ENCODE data around the gene FFAR3. TPM values are rescaled to one million over a fixed set of nuclear protein-coding genes. Genes with fewer than 3 reads are reported as not detected.

The FFAR3 gene
- total RNA-seq, 1 experiment from 2014 or later, result not detected

GRCh38 chr19:35336166-35336955 lies 21.9 kb upstream of the FFAR3 start:
- no peak overlapping the region for H3K4me3 ChIP-seq (ENCODE audit: low read length)
- H3K79me2 ChIP-seq (ENCODE audit: low read length), result peaks cover 7% of the 10 kb centered on the region; the same call in 1 of the 2 replicates
- H3K27me3 ChIP-seq (ENCODE audit: low read length), result no peaks in the 10 kb centered on the region
- H4K20me1 ChIP-seq (ENCODE audit: insufficient read depth, low read depth, low read length), result peaks cover 33% of the 10 kb centered on the region; the same call in 1 of the 2 replicates
- H3K27ac ChIP-seq (ENCODE audit: low read length), result no peak overlapping the region
- H3K9ac ChIP-seq (ENCODE audit: low read length), result no peak overlapping the region
- no peak overlapping the region for H3K4me2 ChIP-seq (ENCODE audit: low read depth, low read length, poor library complexity, severe bottlenecking)
- peaks cover 46% of the 10 kb centered on the region for H3K36me3 ChIP-seq (ENCODE audit: insufficient read depth, low read length)
- no peaks in the 10 kb centered on the region for H3K9me3 ChIP-seq (ENCODE audit: low read length)
- H2AFZ ChIP-seq (ENCODE audit: low read length), result no peak overlapping the region
- no peaks in the 10 kb centered on the region for H3K9me2 ChIP-seq (replicated peaks; ENCODE audit: insufficient read depth, low read length)
- DNase-seq, result no peak
- peaks cover 28% of the 10 kb centered on the region for H3K4me1 ChIP-seq (ENCODE audit: low read length)

- Histone ChIP-seq H2AFZ (ENCODE audit: low read length) (no peak overlapping the region), H3K9me2 (replicated peaks; ENCODE audit: insufficient read depth, low read length) (no peaks in the 10 kb centered on the region), H3K9ac (ENCODE audit: low read length) (no peak overlapping the region), H3K36me3 (ENCODE audit: insufficient read depth, low read length) (peaks cover 43% of the 10 kb centered on the region), H3K4me1 (ENCODE audit: low read length) (peaks cover 18% of the 10 kb centered on the region), H3K9me3 (ENCODE audit: low read length) (no peaks in the 10 kb centered on the region), H3K27me3 (ENCODE audit: low read length) (no peaks in the 10 kb centered on the region), H3K4me2 (ENCODE audit: low read depth, low read length, poor library complexity, severe bottlenecking) (no peak overlapping the region), H3K27ac (ENCODE audit: low read length) (no peak overlapping the region), H3K4me3 (ENCODE audit: low read length) (no peak overlapping the region), H4K20me1 (ENCODE audit: insufficient read depth, low read depth, low read length) (peaks cover 31% of the 10 kb centered on the region; the same call in 1 of the 2 replicates), H3K79me2 (ENCODE audit: low read length) (peaks cover 4% of the 10 kb centered on the region; the same call in 1 of the 2 replicates)
- DNase-seq, result no peak
Observed at GRCh38 chr19:35337097-35337983, 20.9 kb upstream of the FFAR3 start.

GRCh38 chr19:35337984-35338296 lies 20.3 kb upstream of the FFAR3 start:
- no peak for DNase-seq
- no peaks in the 10 kb centered on the region for H3K9me2 ChIP-seq (replicated peaks; ENCODE audit: insufficient read depth, low read length)
- H3K9ac ChIP-seq (ENCODE audit: low read length), result no peak overlapping the region
- no peaks in the 10 kb centered on the region for H3K27me3 ChIP-seq (ENCODE audit: low read length)
- H3K36me3 ChIP-seq (ENCODE audit: insufficient read depth, low read length), result peaks cover 37% of the 10 kb centered on the region
- H3K4me3 ChIP-seq (ENCODE audit: low read length), result no peak overlapping the region
- H3K9me3 ChIP-seq (ENCODE audit: low read length), result no peaks in the 10 kb centered on the region
- no peaks in the 10 kb centered on the region for H3K79me2 ChIP-seq (ENCODE audit: low read length)
- peaks cover 12% of the 10 kb centered on the region for H3K4me1 ChIP-seq (ENCODE audit: low read length)
- no peak overlapping the region for H2AFZ ChIP-seq (ENCODE audit: low read length)
- no peak overlapping the region for H3K4me2 ChIP-seq (ENCODE audit: low read depth, low read length, poor library complexity, severe bottlenecking)
- no peak overlapping the region for H3K27ac ChIP-seq (ENCODE audit: low read length)
- peaks cover 28% of the 10 kb centered on the region; the same call in 1 of the 2 replicates for H4K20me1 ChIP-seq (ENCODE audit: insufficient read depth, low read depth, low read length)

- Histone ChIP-seq H3K36me3 (ENCODE audit: insufficient read depth, low read length) (peaks cover 30% of the 10 kb centered on the region), H3K4me3 (ENCODE audit: low read length) (no peak overlapping the region), H3K4me2 (ENCODE audit: low read depth, low read length, poor library complexity, severe bottlenecking) (no peak overlapping the region), H3K27me3 (ENCODE audit: low read length) (no peaks in the 10 kb centered on the region), H3K4me1 (ENCODE audit: low read length) (peaks cover 15% of the 10 kb centered on the region), H4K20me1 (ENCODE audit: insufficient read depth, low read depth, low read length) (peaks cover 17% of the 10 kb centered on the region; the same call in 1 of the 2 replicates), H3K9ac (ENCODE audit: low read length) (no peak overlapping the region), H3K9me3 (ENCODE audit: low read length) (no peaks in the 10 kb centered on the region), H2AFZ (ENCODE audit: low read length) (no peak overlapping the region), H3K9me2 (replicated peaks; ENCODE audit: insufficient read depth, low read length) (no peaks in the 10 kb centered on the region), H3K27ac (ENCODE audit: low read length) (no peak overlapping the region), H3K79me2 (ENCODE audit: low read length) (no peaks in the 10 kb centered on the region)
- DNase-seq, result no peak
Observed at GRCh38 chr19:35340431-35340830, 17.8 kb upstream of the FFAR3 start.

- DNase-seq, result no peak
- Histone ChIP-seq H3K9me3 (ENCODE audit: low read length) (no peaks in the 10 kb centered on the region), H3K27ac (ENCODE audit: low read length) (no peak overlapping the region), H3K79me2 (ENCODE audit: low read length) (no peaks in the 10 kb centered on the region), H3K9me2 (replicated peaks; ENCODE audit: insufficient read depth, low read length) (no peaks in the 10 kb centered on the region), H3K4me1 (ENCODE audit: low read length) (peaks cover 20% of the 10 kb centered on the region), H3K4me2 (ENCODE audit: low read depth, low read length, poor library complexity, severe bottlenecking) (no peak overlapping the region), H3K9ac (ENCODE audit: low read length) (no peak overlapping the region), H3K27me3 (ENCODE audit: low read length) (no peaks in the 10 kb centered on the region), H4K20me1 (ENCODE audit: insufficient read depth, low read depth, low read length) (peaks cover 17% of the 10 kb centered on the region; the same call in 1 of the 2 replicates), H3K4me3 (ENCODE audit: low read length) (no peak overlapping the region), H3K36me3 (ENCODE audit: insufficient read depth, low read length) (peaks cover 28% of the 10 kb centered on the region), H2AFZ (ENCODE audit: low read length) (no peak overlapping the region)
Observed at GRCh38 chr19:35341006-35341405, 17.3 kb upstream of the FFAR3 start.

- H3K9me3 ChIP-seq (ENCODE audit: low read length), result no peaks in the 10 kb centered on the region
- no peak overlapping the region for H3K9ac ChIP-seq (ENCODE audit: low read length)
- H4K20me1 ChIP-seq (ENCODE audit: insufficient read depth, low read depth, low read length), result peaks cover 21% of the 10 kb centered on the region; the same call in 1 of the 2 replicates
- no peak overlapping the region for H3K4me3 ChIP-seq (ENCODE audit: low read length)
- no peak overlapping the region for H3K4me2 ChIP-seq (ENCODE audit: low read depth, low read length, poor library complexity, severe bottlenecking)
- H3K27me3 ChIP-seq (ENCODE audit: low read length), result no peaks in the 10 kb centered on the region
- no peak for DNase-seq
- no peak overlapping the region for H2AFZ ChIP-seq (ENCODE audit: low read length)
- H3K36me3 ChIP-seq (ENCODE audit: insufficient read depth, low read length), result peaks cover 28% of the 10 kb centered on the region
- H3K27ac ChIP-seq (ENCODE audit: low read length), result no peak overlapping the region
- H3K79me2 ChIP-seq (ENCODE audit: low read length), result no peaks in the 10 kb centered on the region
- no peaks in the 10 kb centered on the region for H3K9me2 ChIP-seq (replicated peaks; ENCODE audit: insufficient read depth, low read length)
- H3K4me1 ChIP-seq (ENCODE audit: low read length), result peaks cover 27% of the 10 kb centered on the region
Observed at GRCh38 chr19:35341565-35342225, 16.6 kb upstream of the FFAR3 start.

- H3K79me2 ChIP-seq (ENCODE audit: low read length), result no peaks in the 10 kb centered on the region
- H3K9me3 ChIP-seq (ENCODE audit: low read length), result no peaks in the 10 kb centered on the region
- no peak for DNase-seq
- H3K4me2 ChIP-seq (ENCODE audit: low read depth, low read length, poor library complexity, severe bottlenecking), result no peak overlapping the region
- peaks cover 21% of the 10 kb centered on the region; the same call in 1 of the 2 replicates for H4K20me1 ChIP-seq (ENCODE audit: insufficient read depth, low read depth, low read length)
- no peak overlapping the region for H2AFZ ChIP-seq (ENCODE audit: low read length)
- H3K4me3 ChIP-seq (ENCODE audit: low read length), result no peak overlapping the region
- H3K27ac ChIP-seq (ENCODE audit: low read length), result no peak overlapping the region
- peaks cover 35% of the 10 kb centered on the region for H3K4me1 ChIP-seq (ENCODE audit: low read length)
- H3K9ac ChIP-seq (ENCODE audit: low read length), result no peak overlapping the region
- no peaks in the 10 kb centered on the region for H3K27me3 ChIP-seq (ENCODE audit: low read length)
- peaks cover 28% of the 10 kb centered on the region for H3K36me3 ChIP-seq (ENCODE audit: insufficient read depth, low read length)
- H3K9me2 ChIP-seq (replicated peaks; ENCODE audit: insufficient read depth, low read length), result no peaks in the 10 kb centered on the region
Observed at GRCh38 chr19:35342430-35342829, 15.8 kb upstream of the FFAR3 start.

Data from Karpas-422 (cell line).